PC-3 (cell line): ENCODE results near the gene ZMYND19. TPM values are rescaled to one million over a fixed set of nuclear protein-coding genes. Genes with fewer than 3 reads are reported as not detected.
"Not testable (repeated sequence)": the region's sequence is repeated elsewhere in the genome, so short reads cannot be mapped to it uniquely, and the experiment has no call there.

ENCODE experiments used
- ATAC-seq: fragments of 200-7000 bp; cut with Tn5 transposase; 2 replicates; pipeline ENCODE4 v1.9.1; 2020; ENCODE audit warnings: mild to moderate bottlenecking, moderate library complexity
- BruUV-seq: library from RNA; stranded (reverse); fragments of 400-500 nt; replicated peaks from 2 replicates; lab custom pipeline; 2021; lab: Mats Ljungman, UMichigan
- CTCF ChIA-PET: fragments of 300-600 bp; sonication (Branson Sonifier 250); formaldehyde crosslinking; loops from one replicate; lab custom pipeline; 2022; ENCODE audit warnings: antibody characterized with exemption; lab: Charles Lee
- POLR2A ChIA-PET: fragments of 300-600 bp; sonication (Branson Sonifier 250); formaldehyde crosslinking; loops from one replicate; lab custom pipeline; 2022; ENCODE audit warnings: antibody characterized with exemption; ENCODE audit not compliant: unreplicated experiment; lab: Charles Lee
- DNase-seq: peaks from one replicate; pipeline ENCODE4 v3.0.0-alpha.2; 2015
- H2AFZ ChIP-seq: fragments of 300-600 bp; sonication (generic); 2 replicates; pipeline ENCODE4 v1.6.0; 2016; ENCODE audit warnings: antibody characterized with exemption, low read length
- H3F3A ChIP-seq: fragments of 300-600 bp; sonication (generic); one replicate; pipeline ENCODE4 v1.6.0; 2017; ENCODE audit warnings: antibody characterized with exemption, low read length, control low read depth, mild to moderate bottlenecking; ENCODE audit not compliant: unreplicated experiment
- H3K27ac ChIP-seq: fragments of 300-600 bp; sonication (generic); 2 replicates; pipeline ENCODE4 v1.5.1; 2016; ENCODE audit warnings: mild to moderate bottlenecking, low read length
- H3K27me3 ChIP-seq: fragments of 300-600 bp; sonication (generic); 2 replicates; pipeline ENCODE4 v1.6.1; 2016; ENCODE audit warnings: low read length, mixed read lengths
- H3K36me3 ChIP-seq: fragments of 300-600 bp; sonication (generic); 2 replicates; pipeline ENCODE4 v1.6.1; 2016; ENCODE audit warnings: low read depth, mixed run types, low read length, mixed read lengths
- H3K4me1 ChIP-seq: fragments of 300-600 bp; sonication (generic); 2 replicates; pipeline ENCODE4 v1.5.1; 2016; ENCODE audit warnings: low read length; ENCODE audit not compliant: insufficient read depth
- H3K4me2 ChIP-seq: fragments of 300-600 bp; sonication (generic); 2 replicates; pipeline ENCODE4 v1.6.0; 2016; ENCODE audit warnings: low read length
- H3K4me3 ChIP-seq: fragments of 300-600 bp; sonication (generic); 2 replicates; pipeline ENCODE4 v1.5.1; 2016; ENCODE audit warnings: mild to moderate bottlenecking, low read length, mixed read lengths
- H3K79me2 ChIP-seq: fragments of 300-600 bp; sonication (generic); 2 replicates; pipeline ENCODE4 v1.6.1; 2017; ENCODE audit warnings: low read length, mixed read lengths
- H3K9ac ChIP-seq: fragments of 300-600 bp; sonication (generic); 2 replicates; pipeline ENCODE4 v1.6.0; 2016; ENCODE audit warnings: mild to moderate bottlenecking, low read length
- H3K9me2 ChIP-seq: fragments of 300-600 bp; sonication (generic); replicated peaks from 2 replicates; pipeline ENCODE4 v1.6.1; 2016; ENCODE audit warnings: mixed run types, low read length, mixed read lengths
- H3K9me3 ChIP-seq: fragments of 300-600 bp; sonication (generic); 2 replicates; pipeline ENCODE4 v1.6.1; 2016; ENCODE audit warnings: low read length, mixed read lengths
- H4K20me1 ChIP-seq: fragments of 300-600 bp; sonication (generic); 2 replicates; pipeline ENCODE4 v1.6.1; 2016; ENCODE audit warnings: low read length, mixed read lengths
- EZH2 ChIP-seq: fragments of 300-600 bp; sonication (generic); IDR thresholded peaks from one replicate; pipeline ENCODE4 v1.6.1; 2017; ENCODE audit warnings: antibody characterized with exemption, mild to moderate bottlenecking, low read length; ENCODE audit not compliant: unreplicated experiment
- EZH2phosphoT487 ChIP-seq: fragments of 300-600 bp; sonication (generic); IDR thresholded peaks from 2 replicates; pipeline ENCODE4 v1.6.1; 2018; ENCODE audit warnings: mild to moderate bottlenecking, antibody characterized with exemption, low read length, borderline replicate concordance
- intact Hi-C: fragments of 100-400 bp; cut with micrococcal nuclease; formaldehyde crosslinking; loops from 2 replicates; pipeline ENCODE4 v1.9.0; 2023
- total RNA-seq: library from RNA; depleted of rRNA; stranded (reverse); fragments of >200 nt; gene quantifications from 2 replicates; pipeline ENCODE4 v1.2.3, GENCODE V29; 2014
- TF ChIP-seq, protein P1 (sequence below): fragments of 300-600 bp; sonication (generic); conservative IDR thresholded peaks from 2 replicates; pipeline ENCODE4 v1.5.1; 2017; ENCODE audit warnings: antibody characterized with exemption, low read depth, mild to moderate bottlenecking, low read length

Gene ZMYND19
- total RNA-seq, 1 experiment from 2014 or later, result 39.5 TPM

DNA sequence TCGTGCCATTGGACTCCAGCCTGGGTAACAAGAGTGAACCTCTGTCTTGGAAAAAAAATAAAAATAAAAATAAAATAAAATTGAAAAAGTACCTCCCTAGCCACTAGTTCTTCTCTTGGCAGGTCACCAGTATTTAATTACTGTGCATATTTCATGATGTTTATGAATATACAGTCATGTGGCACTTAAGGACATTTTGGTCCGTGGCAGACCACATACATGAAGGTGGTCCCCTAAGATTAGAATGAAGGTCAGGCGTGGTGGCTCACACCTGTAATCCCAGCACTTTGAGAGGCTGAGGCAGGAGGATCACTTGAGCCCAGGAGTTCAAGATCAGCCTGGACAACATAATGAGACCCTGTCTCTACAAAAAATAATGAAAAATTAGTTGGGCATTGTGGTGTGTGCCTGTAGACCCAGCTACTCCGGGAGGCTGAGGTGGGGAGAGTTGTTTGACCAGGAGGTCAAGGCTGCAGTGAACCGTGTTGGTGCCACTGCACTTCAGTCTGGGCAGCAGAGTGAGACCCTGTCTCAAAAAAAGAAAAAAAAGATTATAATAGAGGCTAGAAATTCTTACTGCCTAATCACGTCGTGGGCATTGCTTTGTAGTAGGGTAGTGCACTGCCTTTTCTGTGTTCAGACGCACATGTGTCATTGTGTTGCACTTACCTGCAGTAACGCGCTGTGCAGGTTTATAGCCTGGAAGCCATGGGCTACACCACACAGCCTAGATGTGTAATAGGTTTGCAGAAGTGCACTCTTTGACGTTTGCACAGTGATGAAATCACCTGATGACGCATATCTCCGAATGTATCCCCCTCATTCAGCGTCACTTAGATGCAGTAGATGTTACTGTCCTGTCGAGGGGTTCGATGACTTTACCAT lies 41.3 kb upstream of the ZMYND19 start:
- DNase-seq (no peak), ATAC-seq (peak; percentile 15; the same call in 1 of the 2 replicates)
- Histone ChIP-seq H3F3A (no peaks in the 10 kb centered on the region), H3K4me2 (no peak overlapping the region), H3K36me3 (no peaks in the 10 kb centered on the region), H3K27ac (no peak overlapping the region), H3K9me2 (no peaks in the 10 kb centered on the region), H4K20me1 (peaks cover 27% of the 10 kb centered on the region; the same call in 1 of the 2 replicates), H3K9ac (no peak overlapping the region), H3K4me1 (peaks cover 5% of the 10 kb centered on the region), H3K27me3 (no peaks in the 10 kb centered on the region), H2AFZ (no peak overlapping the region), H3K79me2 (peaks cover 96% of the 10 kb centered on the region), H3K9me3 (no peaks in the 10 kb centered on the region), H3K4me3 (no peak overlapping the region)
- BruUV-seq, result no TSS peak
- ChIA-PET POLR2A (no interaction called here), CTCF (no interaction called here)
- TF ChIP-seq, protein P1, sequence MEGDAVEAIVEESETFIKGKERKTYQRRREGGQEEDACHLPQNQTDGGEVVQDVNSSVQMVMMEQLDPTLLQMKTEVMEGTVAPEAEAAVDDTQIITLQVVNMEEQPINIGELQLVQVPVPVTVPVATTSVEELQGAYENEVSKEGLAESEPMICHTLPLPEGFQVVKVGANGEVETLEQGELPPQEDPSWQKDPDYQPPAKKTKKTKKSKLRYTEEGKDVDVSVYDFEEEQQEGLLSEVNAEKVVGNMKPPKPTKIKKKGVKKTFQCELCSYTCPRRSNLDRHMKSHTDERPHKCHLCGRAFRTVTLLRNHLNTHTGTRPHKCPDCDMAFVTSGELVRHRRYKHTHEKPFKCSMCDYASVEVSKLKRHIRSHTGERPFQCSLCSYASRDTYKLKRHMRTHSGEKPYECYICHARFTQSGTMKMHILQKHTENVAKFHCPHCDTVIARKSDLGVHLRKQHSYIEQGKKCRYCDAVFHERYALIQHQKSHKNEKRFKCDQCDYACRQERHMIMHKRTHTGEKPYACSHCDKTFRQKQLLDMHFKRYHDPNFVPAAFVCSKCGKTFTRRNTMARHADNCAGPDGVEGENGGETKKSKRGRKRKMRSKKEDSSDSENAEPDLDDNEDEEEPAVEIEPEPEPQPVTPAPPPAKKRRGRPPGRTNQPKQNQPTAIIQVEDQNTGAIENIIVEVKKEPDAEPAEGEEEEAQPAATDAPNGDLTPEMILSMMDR, result no peak
- TF ChIP-seq EZH2phosphoT487 (no peak), EZH2 (no peak)
- intact Hi-C loops, result no loop called here

DNA sequence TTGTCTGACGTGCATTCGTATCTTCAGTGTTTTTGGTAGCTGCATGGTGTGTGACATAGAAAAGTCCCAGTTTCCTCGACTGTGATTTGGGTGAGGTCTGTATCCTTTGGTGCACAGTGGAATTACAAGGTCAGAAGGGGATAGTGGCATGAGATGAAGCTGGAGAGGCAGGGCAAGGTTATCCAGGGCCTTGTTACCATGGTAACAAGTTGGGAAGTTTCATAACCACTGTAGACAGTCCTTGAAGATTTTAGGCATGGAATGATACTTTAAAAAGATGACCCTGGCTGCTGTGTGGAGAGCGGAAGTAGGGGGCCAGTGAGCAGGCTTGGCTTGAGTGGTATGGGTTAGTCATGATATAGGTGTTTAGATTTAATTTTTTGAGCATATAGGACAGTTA lies 40.4 kb upstream of the ZMYND19 start:
- Histone ChIP-seq H3F3A (no peaks in the 10 kb centered on the region), H3K4me1 (peaks cover 5% of the 10 kb centered on the region), H3K4me3 (no peak overlapping the region), H3K27me3 (no peaks in the 10 kb centered on the region), H3K79me2 (peaks cover 97% of the 10 kb centered on the region), H3K4me2 (no peak overlapping the region), H4K20me1 (peaks cover 27% of the 10 kb centered on the region; the same call in 1 of the 2 replicates), H3K9me3 (no peaks in the 10 kb centered on the region), H2AFZ (no peak overlapping the region), H3K36me3 (no peaks in the 10 kb centered on the region), H3K27ac (no peak overlapping the region), H3K9ac (no peak overlapping the region), H3K9me2 (no peaks in the 10 kb centered on the region)
- ChIA-PET CTCF (no interaction called here), POLR2A (no interaction called here)
- no TSS peak for BruUV-seq
- TF ChIP-seq EZH2, result no peak
- intact Hi-C loops, result no loop called here
- no peak for ATAC-seq
- no peak for DNase-seq

DNA sequence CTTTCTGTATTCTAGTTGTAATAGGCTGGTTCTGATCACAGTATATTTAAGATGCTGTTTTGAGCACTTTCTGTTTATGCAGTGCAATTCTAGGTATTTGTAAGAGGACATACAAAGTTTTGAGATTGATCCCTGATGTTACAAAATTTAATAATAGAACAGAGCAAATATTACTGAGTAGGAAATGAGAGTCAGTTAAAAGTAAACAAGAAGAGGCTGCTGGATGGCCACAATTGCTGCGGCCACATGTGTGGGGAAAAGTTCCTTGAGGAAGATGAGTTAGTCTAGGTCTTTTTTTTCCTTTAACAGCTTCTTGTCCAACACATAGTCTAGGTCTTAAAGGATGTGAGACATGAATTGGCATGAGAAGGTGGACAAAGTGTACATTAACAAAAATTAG lies 39.8 kb upstream of the ZMYND19 start:
- BruUV-seq, result no TSS peak
- no peak overlapping the region for H3K4me3 ChIP-seq
- no peak overlapping the region for H2AFZ ChIP-seq
- no peaks in the 10 kb centered on the region for H3K36me3 ChIP-seq
- peaks cover 27% of the 10 kb centered on the region; the same call in 1 of the 2 replicates for H4K20me1 ChIP-seq
- CTCF ChIA-PET, result interaction anchor here (0.6 kb wide), 1 partner anchor 20 kb away, joined by 4 read pairs; no protein-coding TSS in a partner anchor
- H3K27ac ChIP-seq, result no peak overlapping the region
- H3F3A ChIP-seq, result no peaks in the 10 kb centered on the region
- peaks cover 97% of the 10 kb centered on the region for H3K79me2 ChIP-seq
- no peak for TF ChIP-seq EZH2phosphoT487
- TF ChIP-seq, protein P1, result no peak
- TF ChIP-seq EZH2, result no peak
- H3K9me3 ChIP-seq, result no peaks in the 10 kb centered on the region
- H3K27me3 ChIP-seq, result no peaks in the 10 kb centered on the region
- intact Hi-C loops, result no loop called here
- no peaks in the 10 kb centered on the region for H3K9me2 ChIP-seq
- POLR2A ChIA-PET, result no interaction called here
- peaks cover 5% of the 10 kb centered on the region for H3K4me1 ChIP-seq
- peak; percentile 60 for ATAC-seq
- no peak overlapping the region for H3K9ac ChIP-seq
- H3K4me2 ChIP-seq, result 0 out of 2 replicates have a peak overlapping the region, but pooled peaks have one; percentile 10
- no peak for DNase-seq

DNA sequence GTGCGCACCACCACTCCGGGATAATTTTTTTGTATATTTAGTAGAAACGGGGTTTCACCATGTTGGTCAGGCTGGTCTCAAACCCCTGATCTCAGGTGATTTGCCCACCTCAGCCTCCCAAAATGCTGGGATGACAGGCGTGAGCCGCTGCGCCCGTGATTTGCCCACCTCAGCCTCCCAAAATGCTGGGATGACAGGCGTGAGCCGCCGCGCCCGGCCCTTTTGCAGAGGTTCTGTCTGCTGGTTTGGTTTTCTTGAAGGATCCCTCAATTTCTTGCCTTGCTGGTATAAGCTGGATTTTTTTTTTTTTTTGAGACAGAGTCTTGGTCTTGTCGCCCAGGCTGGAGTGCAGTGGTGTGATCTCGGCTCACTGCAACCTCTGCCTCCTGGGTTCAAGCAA lies 37.1 kb upstream of the ZMYND19 start:
- H3K4me3 ChIP-seq, H3K4me1 ChIP-seq, H3K9ac ChIP-seq, H3K27ac ChIP-seq, H3K4me2 ChIP-seq, H3K9me3 ChIP-seq, BruUV-seq, CTCF ChIA-PET, H3K9me2 ChIP-seq, H2AFZ ChIP-seq, H3K36me3 ChIP-seq, H3F3A ChIP-seq, POLR2A ChIA-PET, DNase-seq, H3K27me3 ChIP-seq, ATAC-seq, intact Hi-C loops: not testable (repeated sequence)
- Histone ChIP-seq H3K79me2 (peaks cover 98% of the 10 kb centered on the region), H4K20me1 (peaks cover 19% of the 10 kb centered on the region; the same call in 1 of the 2 replicates)
